Subcutaneous adipose tissue (tissue), 4 donors: Measurements from ENCODE around the gene MDFI. TPM values are rescaled to one million over a fixed set of nuclear protein-coding genes. Genes with fewer than 3 reads are reported as not detected.

Experiments used
- total RNA-seq, 4 donors: library from RNA; depleted of rRNA; stranded (reverse); fragments of >200 nt; gene quantifications; one replicate each; pipeline ENCODE4 v1.1.0, GENCODE V29; 2016
- TF ChIP-seq, protein P1 (sequence below): fragments of 450-650 bp; IDR thresholded peaks from one replicate; pipeline ENCODE4 v1.5.1; 2016; ENCODE audit warnings: low read depth, mild to moderate bottlenecking, control low read depth, antibody characterized with exemption, moderate library complexity

MDFI gene
- total RNA-seq, 4 donors from 2014 or later: 1.6 to 77.6 (median 11.7) TPM

DNA sequence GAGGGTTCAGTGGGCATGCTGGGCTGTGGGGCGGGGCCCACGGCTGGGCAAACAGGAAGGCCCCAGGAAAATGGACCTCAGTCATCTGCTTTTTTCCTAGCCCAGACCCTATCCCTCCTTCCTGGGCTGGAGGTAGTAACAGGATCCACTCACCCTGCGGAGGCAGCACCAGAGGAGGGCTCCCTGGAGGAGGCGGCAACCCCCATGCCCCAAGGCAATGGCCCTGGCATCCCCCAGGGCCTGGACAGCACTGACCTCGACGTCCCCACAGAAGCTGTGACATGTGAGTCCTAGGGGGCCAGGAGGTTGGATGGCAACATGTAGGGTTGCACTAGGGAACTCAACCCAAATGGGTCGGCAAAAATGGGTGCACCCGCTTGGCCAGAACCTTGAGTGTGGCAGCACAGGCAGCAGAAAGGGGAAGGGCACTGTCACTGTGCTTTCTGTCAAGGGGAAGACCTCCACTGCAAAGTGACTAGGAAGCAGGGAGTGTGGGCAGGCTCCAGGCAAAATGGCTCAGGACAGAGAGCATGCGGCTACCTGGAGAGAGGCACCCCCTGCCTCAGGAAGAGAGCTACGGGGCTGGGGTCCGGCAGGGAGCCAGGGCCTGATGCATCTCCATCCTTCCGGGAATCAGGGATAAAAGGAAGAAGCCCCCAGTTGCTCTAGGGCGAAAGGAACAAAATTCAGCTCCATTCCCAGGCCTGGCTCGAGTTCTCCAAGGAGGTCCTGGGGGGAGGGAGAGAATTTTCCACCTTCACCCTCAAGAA lies 7.9 kb downstream of the MDFI start:
- TF ChIP-seq, protein P1, sequence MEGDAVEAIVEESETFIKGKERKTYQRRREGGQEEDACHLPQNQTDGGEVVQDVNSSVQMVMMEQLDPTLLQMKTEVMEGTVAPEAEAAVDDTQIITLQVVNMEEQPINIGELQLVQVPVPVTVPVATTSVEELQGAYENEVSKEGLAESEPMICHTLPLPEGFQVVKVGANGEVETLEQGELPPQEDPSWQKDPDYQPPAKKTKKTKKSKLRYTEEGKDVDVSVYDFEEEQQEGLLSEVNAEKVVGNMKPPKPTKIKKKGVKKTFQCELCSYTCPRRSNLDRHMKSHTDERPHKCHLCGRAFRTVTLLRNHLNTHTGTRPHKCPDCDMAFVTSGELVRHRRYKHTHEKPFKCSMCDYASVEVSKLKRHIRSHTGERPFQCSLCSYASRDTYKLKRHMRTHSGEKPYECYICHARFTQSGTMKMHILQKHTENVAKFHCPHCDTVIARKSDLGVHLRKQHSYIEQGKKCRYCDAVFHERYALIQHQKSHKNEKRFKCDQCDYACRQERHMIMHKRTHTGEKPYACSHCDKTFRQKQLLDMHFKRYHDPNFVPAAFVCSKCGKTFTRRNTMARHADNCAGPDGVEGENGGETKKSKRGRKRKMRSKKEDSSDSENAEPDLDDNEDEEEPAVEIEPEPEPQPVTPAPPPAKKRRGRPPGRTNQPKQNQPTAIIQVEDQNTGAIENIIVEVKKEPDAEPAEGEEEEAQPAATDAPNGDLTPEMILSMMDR: no peak

DNA sequence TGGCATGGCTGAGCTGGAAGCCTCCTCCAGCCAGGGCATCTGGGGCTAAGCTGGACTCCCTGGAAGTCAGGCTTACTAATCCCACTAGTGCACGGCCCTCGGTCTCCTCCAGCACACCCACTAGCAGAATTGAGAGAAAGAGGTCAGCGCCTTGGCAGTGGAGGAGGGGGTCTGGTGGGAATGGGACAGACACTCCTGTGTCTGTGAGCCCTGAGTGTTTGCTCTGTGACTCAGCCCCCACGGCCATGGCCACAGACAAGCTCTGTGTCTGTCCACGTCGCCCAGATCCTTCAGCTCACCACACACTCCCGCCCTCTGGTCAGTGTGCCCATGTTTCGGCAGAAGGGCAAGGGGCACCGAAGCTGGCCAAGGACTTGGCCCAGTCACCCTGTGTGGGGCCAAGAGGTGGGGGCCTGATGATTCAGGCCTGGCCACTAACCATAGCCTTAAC lies 8.8 kb downstream of the MDFI start:
- TF ChIP-seq, protein P1: no peak

DNA sequence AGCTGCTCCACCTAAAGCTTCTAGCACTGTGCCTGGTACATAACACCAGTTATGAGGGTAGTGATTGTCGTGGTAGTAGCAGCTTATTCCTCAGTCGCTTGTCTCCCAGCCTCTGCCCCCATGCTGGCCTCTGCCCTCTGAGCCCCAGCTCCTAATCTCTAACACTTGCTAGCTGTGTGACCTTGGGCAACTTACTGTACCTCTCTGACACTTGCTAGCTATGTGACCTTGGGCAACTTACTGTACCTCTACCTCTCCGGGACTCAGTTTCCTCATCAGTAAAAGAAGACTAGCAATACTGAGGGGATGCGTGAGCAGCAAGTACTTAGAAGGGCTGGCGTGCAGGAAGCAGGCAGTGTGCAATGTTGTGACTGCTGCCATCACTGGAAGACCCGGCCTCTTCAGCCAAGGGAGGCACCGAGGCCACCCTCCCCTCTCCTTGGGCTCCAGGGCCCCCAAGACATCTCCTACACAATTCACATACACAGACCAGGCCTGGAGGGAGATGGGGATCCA lies 9.9 kb downstream of the MDFI start:
- TF ChIP-seq, protein P1: no peak

DNA sequence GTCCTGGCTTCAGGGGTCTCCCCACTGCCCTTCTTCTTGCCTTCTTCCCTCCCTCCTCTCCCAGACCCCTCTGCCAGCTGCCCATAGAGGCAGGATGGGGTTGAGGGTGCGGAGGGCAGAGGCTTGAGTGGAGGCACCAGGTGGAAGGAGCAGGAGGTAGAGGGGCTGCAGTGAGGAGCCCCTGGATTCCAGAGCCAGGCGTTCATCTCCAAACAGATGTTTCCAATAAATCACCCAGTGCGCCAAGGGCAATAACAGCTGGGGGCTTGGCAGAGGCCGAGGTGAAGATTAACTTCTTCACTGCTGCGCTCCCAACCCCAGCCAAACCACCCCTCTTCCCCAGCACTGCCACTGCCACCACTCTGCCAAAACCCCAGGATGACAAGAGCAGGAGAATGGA lies 10.7 kb downstream of the MDFI start:
- TF ChIP-seq, protein P1: no peak

DNA sequence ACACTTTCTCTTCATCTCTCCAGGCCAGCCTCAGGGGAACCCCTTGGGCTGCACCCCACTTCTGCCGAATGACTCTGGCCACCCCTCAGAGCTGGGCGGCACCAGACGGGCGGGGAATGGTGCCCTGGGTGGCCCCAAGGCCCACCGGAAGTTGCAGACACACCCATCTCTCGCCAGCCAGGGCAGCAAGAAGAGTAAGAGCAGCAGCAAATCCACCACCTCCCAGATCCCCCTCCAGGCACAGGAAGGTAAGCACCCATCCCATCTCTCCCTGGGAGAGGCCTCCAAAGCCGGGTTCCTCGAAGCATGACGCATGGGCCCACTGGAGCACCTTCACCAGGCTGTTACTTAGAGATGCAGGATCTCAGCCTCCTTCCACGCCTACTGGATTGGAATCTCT lies 11.3 kb downstream of the MDFI start:
- TF ChIP-seq, protein P1: no peak

DNA sequence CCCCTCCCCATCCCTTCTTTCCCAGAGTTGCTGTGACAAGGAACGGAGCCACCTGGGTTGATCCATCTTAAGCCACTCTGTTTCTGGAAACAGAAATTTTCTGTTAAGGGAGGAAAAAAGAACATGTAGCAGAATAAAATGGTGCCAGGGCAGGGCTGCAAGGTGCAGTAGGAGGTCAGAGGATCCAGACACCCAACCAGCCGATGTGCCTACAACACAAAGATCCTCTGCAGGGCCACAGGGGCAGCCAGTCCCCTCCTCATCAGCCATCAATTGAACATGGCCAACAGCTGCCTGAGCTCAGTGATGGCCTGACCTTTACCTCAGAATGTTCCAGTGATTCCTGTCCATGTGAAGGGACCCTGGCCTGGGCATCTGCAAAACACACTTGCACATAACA lies 11.9 kb downstream of the MDFI start:
- TF ChIP-seq, protein P1: no peak

DNA sequence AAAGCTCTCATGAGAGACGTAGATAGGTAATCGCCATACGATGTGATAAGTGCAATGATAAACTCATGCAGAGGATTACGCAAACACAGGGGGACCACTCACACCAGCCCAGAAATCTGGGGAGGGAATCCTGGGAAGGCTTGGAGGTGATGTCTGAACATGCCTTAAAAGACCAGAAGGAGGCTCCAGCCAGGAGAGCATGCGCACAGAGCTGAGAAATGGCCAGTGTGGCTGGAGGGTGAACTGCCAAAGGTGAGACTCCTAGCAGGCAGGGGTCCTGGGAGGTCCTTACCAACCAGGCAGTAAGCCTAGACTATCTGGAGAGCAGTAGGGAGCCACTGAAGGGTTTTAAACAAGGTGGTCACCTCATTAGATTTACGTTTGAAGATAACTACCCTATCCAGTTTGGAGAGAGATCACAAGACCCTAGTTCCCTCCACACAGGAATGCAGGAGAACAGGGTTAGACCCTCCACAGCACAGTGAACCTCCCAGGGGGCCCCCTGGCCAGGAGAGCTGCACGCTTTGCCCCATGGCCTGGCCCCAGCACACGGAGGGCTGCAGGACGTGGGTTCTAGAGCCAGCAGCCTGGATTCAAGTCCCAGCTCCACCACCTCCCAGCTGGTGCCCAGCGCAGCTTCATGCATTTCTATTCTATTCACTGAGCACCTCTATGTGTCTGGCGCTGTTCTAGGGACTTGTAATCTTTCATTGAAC lies 13.1 kb downstream of the MDFI start:
- TF ChIP-seq, protein P1: no peak
